NCI-H2227 (cell line): ENCODE results near the gene OR5F1.

Experiments used
- DNase-seq: peaks from one replicate; lab custom pipeline; 2025; ENCODE audit not compliant: unreplicated experiment; lab: John Stamatoyannopoulos, UW

The OR5F1 gene

DNA sequence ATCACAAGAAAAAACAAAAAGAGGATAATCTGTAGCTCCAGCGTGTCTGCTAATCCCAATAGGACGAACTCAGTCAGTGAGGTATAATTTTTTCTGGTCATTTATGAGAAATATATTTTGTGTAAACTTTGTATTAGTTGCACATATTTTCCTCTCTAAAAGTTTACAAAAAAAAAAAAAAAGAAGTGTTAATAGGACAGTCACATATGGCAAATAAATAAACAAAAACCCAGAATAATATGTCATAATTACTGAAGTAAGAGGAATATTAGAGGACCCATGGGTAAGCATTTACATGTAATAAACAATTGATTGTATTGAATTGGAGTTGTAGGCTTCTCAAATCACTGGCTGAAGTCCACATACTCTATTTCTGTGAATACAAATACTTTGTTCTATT is at the start of gene OR5F1:
Gene OR5F1 (minus strand): TSS at position 101 of the 400 bp plus-strand sequence. CDS start 0 bp downstream, at position 101.
- no peak for DNase-seq

DNA sequence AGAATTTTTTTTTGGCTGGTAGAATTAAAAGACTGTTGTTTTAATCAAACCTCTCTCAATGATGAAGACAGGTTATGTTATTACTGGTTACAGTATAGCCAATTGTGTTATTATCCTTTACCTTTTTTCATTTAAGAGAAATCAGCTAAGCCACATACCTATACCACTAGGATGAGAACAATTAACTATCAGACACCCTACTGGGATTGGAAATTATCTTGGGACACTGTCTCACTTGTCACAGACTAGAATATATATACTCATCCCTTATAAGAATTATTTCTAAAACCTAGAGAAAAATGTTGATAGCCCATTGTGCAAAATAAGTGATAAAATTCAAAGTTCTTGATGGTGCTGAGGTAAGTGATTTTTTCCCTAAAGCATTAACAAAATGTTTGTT is 32.9 kb upstream of the OR5F1 start, which contains the start of gene OR5AS1:
Gene OR5AS1 (plus strand): TSS at position 301 of the 400 bp plus-strand sequence. CDS start 2,765 bp downstream, outside the sequence.
- no peak for DNase-seq

GRCh38 chr11:56013805-56014204 is 19.4 kb upstream of the OR5F1 start:
- no peak for DNase-seq

- DNase-seq, result no peak
Measured at GRCh38 chr11:56010716-56011115, 16.3 kb upstream of the OR5F1 start.

- no peak for DNase-seq
Measured at GRCh38 chr11:55970935-55971334, 23.5 kb downstream of the OR5F1 start.

DNA sequence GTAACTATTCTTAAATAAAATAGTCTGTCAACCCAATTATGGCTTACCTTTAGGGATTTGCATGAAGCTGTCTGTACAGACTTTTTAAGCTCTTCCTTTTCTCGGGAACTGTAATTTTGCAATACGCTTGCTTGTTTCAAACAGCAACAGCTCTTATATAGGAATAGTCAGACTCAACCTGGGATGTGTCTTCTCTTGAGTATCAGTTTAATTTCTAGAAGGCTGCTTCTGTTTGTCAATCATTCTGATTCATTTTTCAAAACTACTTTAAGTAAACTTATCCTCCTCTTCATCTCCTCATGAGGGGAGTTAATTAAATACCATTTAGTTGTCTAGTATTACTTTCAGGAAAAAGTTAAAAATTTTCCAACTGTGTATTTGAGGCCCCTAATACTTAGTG is 24.6 kb downstream of the OR5F1 start, which contains the start of gene OR10AG1:
Gene OR10AG1 (minus strand): TSS at position 101 of the 400 bp plus-strand sequence. CDS start 38 bp downstream, at position 63.
- no peak for DNase-seq

- no peak for DNase-seq
Measured at GRCh38 chr11:55967914-55968313, 26.5 kb downstream of the OR5F1 start.

DNA sequence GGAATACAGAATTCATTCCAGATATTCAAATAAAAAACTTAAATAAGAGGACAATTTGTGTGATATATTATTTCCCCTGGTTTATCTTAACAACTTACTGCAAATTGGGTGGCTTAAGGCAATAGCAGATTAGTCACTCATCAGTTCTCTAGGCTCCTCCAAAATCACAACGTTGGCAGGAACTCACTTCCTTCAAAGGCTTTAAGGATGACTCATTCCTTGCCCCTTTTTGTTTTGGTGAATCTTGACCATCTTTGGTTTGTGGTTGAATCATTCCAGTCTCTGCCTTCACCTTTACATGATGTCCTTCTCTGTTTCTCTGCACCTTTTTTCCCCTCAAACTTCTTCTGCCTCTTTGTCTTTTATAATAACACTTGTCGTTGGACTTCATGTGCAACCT is 28.0 kb downstream of the OR5F1 start:
- DNase-seq, result no peak

- DNase-seq, result no peak
Measured at GRCh38 chr11:55956521-55956920, 37.9 kb downstream of the OR5F1 start.

- no peak for DNase-seq
Measured at GRCh38 chr11:55949330-55949729, 45.1 kb downstream of the OR5F1 start.
